GM18526 (cell line): Measurements from ENCODE around the gene TSPAN32.

Source experiments
- POLR2A ChIP-seq: IDR thresholded peaks from 3 replicates; pipeline ENCODE4 v1.6.1; 2011; ENCODE audit not compliant: insufficient read length; ENCODE audit errors: extremely low read depth

TSPAN32 gene

DNA sequence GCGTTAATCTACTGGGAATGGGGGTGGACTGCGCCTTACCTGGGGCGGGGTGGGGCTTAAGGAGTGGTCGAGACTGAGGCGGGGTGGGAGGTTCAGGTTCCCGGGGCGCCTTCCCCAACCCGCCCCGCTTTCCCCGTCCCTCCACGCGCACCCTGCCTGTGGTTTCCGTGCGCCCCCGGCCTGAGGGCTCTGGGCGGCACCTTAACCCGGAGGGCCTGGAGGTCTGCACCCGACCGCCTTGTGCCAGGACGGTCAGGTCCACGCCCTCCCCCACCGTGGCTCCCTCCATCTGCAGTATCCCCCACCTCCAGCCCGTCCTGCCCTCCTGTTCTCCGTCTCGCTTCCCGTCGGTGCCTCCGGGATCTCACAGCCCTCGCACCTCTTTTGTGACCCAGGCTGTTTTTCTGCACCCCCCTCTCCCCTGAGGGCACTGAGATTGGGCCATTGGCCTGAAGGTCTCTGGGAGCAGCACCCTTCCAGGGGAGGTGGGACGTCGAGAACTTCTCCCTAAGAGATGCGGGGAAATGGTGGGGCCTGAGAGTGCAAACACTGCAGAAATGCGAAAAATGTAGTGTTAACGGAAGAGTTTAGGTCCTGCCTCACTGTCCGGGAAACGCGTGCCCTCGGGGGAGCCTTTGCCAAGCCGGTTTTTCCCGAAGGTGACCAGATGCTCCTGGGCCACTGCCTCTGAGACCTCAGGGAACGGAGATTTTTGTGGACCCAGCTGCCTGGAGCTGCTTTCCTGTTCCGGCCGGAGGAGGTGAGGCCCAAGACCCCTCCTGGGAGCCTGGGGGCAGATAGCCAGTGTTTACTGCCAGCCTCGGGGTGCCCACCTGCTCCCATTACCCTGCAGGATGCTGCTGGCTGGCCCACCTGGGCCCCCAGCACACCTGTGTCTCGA is 30.2 kb upstream of the TSPAN32 start:
- TF ChIP-seq POLR2A = no peak

DNA sequence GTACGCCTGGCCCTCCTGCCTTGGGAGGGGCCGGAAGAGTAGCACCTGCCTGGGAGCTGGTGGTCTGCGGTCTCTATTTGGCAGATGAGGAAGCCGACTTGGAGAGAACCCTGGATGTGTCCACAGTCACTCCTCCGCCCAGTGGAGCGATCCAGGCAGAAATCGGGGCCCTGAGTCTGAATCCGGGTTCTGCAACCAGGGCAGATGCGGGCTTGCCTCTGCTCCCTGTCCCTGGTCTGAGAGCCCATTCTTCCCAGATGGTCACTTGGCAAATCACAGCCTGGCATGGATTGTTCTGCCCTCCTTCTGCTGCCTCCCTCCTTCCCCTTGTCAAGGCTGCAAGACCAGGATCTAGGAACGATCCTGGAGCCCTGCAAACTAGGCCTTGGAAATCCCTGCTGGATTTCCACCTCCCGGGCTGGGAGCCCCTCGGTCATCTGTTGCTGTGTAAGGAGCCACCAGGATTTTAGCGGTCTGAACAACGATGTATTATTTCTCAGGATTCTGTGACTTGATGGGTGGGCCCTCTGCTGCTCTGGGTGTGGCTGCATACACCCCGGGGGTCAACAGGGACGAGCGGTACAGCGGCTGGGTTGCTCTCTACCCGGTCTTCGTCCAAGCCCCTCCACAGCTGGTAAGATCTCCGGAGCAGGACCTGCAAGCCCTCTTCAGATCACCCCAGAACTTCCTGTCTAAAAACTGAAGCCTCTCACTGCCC is 29.4 kb upstream of the TSPAN32 start:
- TF ChIP-seq POLR2A = no peak

DNA sequence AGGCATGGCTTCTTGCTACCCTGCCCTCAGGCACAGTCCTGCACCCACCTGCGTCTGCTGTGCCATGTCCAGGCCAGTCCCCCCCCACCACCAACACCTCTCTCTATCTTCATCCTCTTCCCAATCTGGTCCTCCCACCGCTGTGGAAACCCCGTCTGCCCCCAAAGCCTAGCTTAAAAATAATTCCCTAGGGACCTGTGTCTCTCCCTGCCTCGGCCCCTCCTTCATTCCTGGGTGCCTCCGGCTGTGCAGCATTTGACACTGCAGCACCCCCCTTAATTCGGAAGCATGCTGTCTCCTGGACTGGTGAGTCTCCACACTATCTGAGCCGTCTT is 28.9 kb upstream of the TSPAN32 start:
- TF ChIP-seq POLR2A = no peak

DNA sequence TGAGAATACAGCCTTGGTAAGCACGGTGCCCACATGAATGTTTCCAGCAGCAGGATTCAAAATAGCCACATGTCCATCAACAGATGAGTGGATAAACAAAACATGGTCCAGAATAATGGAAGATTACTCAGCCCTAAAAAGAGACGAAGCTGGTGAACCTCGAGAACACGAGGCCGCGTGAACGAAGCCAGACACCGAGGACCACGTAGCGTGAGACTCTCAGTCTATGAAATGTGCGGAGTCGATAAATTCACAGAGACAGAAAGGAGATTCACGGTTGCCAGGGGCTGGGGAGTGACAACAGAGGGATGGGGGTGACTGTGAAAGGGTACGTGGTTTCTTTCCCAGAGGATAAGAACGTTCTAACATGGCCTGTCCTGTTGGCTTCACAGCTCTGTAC is 28.5 kb upstream of the TSPAN32 start:
- no peak for TF ChIP-seq POLR2A

DNA sequence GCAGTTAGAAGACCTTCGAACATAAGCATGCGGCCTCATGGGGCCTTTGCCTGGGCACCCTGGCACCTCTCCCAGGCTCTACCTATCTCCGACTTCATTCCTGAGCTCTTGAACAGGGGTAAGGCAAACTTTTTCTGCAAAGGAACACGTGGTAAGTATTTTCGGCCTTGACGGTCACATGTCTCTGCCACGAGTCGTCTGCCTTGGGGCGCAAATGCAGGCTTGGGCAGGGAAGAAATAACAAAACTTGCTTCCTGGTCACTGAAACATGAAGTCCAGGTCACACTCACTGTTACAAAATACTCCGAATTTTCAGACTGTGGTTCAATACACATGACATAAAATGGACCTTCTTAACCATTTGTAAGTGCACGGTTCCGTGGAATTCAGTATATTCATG is 28.0 kb upstream of the TSPAN32 start:
- no peak for TF ChIP-seq POLR2A

DNA sequence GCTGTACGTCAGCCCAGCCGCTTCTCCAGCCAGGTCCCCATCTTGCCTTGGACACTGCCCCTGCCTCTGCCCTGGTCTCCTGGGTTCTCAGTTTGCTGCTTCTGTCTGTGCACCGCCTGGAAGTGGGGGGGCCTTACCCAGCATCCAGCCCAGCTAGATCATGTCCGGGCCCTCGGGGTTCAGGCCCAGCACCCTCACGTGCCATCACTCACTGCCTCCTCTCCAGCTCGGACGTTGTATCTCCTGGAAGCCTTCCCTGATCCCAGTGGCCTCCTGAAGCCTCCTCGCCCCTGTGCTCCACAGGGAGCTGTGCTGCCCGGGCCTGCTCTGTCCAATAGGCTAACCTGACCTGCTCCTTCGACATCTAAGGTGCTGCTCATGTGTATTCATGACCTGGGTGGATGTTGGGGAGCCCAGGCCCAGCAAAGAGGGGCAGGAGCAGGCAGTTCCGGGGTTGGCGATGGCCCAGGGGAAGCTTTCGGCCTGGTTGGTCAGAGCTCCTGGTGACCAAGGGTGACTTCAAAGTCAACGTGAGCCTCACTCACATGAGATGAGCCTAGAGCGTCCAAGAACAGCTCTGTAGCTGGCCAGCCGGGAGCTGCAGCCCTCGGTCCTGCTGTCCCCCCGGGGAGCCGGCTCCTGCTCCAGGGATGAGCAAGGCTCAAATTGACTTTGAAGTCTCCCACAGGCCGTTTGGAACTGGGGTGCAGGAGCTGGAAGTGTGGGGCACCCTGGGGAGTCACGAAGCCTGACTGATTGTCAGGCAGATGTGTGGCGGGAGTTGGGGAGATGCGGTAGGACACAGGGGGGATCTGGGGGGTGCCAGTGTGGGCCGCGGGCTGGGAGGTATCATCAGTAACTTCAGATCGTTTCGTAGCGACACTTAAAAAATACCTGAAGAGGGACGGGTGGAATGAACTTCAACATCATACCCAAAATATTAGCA is 26.2 kb upstream of the TSPAN32 start:
- TF ChIP-seq POLR2A = no peak

DNA sequence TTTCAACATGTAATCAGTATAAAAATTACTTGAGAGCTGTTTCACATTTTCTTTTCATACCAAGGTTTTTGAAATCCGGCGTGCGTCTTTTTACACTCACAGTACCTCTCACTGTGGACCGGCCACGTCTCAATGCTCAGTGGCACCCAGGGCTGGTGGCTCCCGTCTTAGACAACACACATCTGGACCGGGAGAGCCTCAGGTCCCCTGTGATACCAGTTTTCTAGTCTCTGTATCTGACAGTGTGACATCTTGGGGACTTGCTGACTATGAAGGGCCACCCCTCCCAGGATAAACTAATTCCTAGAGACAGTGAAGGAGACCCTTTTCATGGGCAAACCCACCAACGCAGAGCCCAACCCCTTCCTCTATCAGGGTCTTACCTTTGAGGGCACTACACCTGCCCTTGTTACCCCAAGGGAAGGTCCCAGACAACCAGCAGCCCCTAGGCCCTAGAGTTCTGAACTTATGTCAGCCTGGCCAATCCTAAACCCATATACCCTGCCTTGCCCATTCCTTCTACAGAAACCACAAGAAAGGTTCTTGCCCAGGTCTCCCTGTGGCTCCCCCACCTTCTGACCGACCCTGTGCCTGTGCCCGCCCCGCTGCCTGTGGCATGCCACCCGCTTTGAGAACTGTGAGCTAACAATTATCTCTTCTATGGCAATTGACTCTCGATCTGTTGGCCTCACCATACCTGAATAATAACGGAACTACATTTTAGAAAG is 25.4 kb upstream of the TSPAN32 start:
- TF ChIP-seq POLR2A = no peak

DNA sequence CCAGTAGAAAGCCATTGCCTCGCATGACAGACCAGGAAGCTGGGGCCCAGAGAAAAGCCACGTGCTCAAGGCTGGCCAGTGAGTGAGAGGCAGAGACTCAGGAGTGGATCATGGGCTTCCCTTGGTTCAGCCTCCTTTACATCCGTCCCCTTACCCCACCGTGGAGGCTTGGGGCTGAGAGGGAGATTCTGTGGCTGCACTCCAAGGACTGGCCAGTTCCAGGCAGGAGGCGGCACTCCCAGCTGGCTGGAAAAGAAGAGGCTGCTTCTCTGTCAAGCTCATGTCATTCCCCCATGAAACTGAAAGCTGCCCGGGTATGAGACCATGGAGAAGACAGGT is 24.8 kb upstream of the TSPAN32 start:
- TF ChIP-seq POLR2A = no peak

DNA sequence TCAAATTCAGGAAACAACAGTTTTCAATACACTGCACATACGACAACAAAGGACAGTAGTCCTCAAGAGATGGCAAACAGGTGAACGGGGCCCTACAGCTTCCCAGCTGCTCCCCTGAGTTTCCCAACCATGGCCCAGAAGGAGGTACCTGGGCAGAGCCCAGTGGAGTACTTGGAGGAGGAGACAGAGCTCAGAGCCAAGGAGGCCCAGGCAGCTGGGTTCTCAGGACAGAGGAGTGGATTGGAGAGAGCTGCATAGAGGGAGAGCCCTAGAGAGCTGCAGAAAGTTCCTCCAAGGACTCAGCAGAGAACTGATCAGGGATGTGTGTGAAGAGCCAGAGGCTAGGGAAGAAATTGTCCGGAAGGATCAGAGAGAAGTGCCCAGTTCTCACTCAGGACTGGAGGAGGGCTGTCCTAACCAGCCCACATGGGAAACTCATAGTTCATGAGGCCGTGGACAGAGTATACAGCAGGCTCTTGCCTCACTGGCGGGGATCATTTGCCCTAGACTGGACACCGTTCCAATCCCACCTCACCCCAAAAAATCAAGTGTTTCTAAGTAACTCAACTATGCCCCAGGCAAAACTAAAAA is 23.8 kb upstream of the TSPAN32 start:
- no peak for TF ChIP-seq POLR2A

DNA sequence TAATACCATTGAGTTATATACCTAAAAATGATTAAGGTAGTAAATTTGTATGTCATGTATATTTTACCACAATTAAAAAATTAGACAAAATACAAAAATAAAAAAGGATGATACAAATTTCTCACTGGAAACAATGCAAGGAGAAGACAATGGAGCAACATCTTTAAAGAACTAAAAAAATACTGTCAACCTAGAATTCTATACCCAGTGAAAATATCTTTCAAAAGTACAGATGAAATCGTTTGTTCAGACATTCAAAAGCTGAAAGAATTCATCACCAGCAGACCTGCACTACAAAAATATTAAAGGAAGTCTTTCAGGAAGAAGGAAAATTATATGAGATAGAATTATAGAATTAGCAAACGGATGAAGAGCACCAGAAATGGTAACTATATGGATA is 21.6 kb upstream of the TSPAN32 start:
- TF ChIP-seq POLR2A = no peak

DNA sequence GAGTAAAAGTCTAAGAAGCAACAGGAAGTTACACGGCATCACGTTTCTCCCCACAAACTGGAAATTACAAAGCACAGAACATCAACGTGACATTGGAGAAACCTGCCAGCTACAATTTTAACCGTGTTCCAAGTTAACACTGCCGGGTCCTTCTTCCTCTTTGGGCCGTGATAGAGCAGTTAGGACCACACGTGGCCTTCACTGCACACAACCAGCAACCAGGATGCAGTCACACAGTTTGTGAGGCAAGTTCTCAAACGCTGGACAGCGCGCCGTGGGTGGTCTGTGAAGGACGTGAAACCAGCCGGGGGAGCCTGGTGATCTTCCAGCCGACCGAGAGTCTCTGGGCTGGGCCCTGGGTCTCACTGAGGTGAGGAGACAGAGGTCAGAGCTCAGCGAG is 14.7 kb upstream of the TSPAN32 start:
- no peak for TF ChIP-seq POLR2A

DNA sequence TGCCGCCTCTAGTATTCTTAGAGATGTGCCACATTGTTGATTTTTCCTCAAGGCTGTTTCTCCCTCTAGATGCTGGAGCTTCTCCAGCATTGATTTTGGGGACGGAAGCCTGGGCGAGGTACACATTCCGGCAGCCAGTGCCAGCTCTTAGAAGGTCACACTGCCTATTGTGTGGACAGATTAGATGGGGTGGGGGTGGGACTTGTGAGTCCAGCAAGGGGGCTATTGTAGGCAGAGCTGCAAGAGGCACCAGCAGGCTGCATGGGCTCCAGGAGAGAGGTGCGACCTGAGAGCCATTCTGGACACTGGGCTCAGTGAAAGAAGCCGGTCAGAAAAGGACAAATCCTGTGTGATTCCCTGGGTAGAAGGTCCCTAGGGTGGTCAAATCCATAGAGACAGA is 12.5 kb upstream of the TSPAN32 start:
- TF ChIP-seq POLR2A = no peak

DNA sequence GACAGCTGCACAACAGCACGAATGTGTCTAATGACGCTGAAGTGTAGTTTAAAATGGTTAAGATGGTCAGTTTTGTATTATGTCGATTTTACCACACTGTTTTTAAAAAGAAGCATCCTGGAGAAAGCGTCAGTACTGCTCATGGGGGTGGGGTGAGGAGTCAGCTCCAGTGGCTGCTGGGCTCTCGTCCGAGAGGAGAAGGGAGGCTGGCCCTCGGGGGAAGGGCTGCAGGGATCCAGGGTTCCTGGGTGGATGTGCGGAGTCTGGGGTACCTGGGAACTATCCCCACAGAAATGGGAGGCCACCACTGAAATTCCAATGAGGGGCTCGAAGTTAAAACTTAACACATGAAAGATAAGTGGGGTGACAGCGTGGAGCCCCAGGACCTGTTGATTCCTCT is 12.0 kb upstream of the TSPAN32 start:
- TF ChIP-seq POLR2A = no peak

DNA sequence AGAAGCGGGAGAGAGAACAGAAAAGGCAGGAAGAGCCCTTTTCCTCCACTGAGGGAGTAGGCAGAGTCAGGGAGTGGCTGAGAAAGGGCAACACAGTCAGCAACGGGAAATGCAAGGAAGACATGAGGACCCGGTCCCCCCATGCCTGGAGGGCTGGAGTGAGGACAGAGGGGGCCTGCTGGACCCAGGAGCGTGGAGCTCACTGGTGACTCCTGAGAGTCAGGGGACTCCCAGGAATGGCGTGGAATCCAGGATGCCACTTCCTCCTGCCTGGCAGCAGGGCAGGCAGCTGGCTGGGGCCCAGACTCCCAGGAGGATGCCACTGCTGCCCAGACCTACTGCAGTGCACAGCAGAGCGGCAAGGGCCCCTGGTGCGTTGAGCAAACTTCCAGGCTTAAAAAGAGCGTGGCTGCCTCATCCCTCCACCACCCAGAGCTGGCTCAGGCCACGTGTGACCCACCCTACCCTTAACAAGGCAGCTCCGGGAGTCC is 11.4 kb upstream of the TSPAN32 start:
- TF ChIP-seq POLR2A = no peak
